Activated CD8-positive, alpha-beta T cell treated with anti-CD3 and anti-CD28 coated beads for 36 hours (primary cell): ENCODE measurements around the gene HUNK. TPM values are rescaled to one million over a fixed set of nuclear protein-coding genes. Genes with fewer than 3 reads are reported as not detected.

Experiments used
- ATAC-seq: fragments of 200-7000 bp; cut with Tn5 transposase; one replicate; pipeline ENCODE4 v1.10.0; 2021; ENCODE audit warnings: mild to moderate bottlenecking, moderate library complexity
- CTCF ChIA-PET: fragments of 350-600 bp; sonication (Branson Sonifier 250); formaldehyde crosslinking; loops from one replicate; lab custom pipeline; 2021; ENCODE audit warnings: antibody characterized with exemption; lab: Charles Lee
- POLR2A ChIA-PET: fragments of 350-600 bp; sonication (Branson Sonifier 250); formaldehyde crosslinking; loops from one replicate; lab custom pipeline; 2021; ENCODE audit warnings: antibody characterized with exemption; lab: Charles Lee
- DNase-seq: peaks from one replicate; pipeline ENCODE4 v3.0.0-alpha.2; 2020
- H3K27ac Mint-ChIP-seq: one replicate; pipeline ENCODE4 v1.8.0; 2021; ENCODE audit warnings: mild to moderate bottlenecking, mixed read lengths
- H3K27me3 Mint-ChIP-seq: one replicate; pipeline ENCODE4 v1.8.0; 2021; ENCODE audit warnings: mixed read lengths
- H3K36me3 Mint-ChIP-seq: one replicate; pipeline ENCODE4 v1.8.0; 2021; ENCODE audit warnings: low read depth, mixed read lengths
- H3K4me1 Mint-ChIP-seq: one replicate; pipeline ENCODE4 v1.8.0; 2021; ENCODE audit warnings: low read depth, mixed read lengths
- H3K4me3 Mint-ChIP-seq: one replicate; pipeline ENCODE4 v1.8.0; 2021; ENCODE audit warnings: mild to moderate bottlenecking, moderate library complexity, mixed read lengths
- H3K9me3 Mint-ChIP-seq: one replicate; pipeline ENCODE4 v1.8.0; 2021; ENCODE audit warnings: mixed read lengths
- intact Hi-C: fragments of 100-400 bp; cut with micrococcal nuclease; formaldehyde crosslinking; loops from one replicate; pipeline ENCODE4 v1.10.0; 2022
- total RNA-seq, 2 experiments: library from RNA; stranded (reverse); gene quantifications; one replicate each; pipeline ENCODE4 v1.2.3, GENCODE V29; 2021
- TF ChIP-seq, protein P1 (sequence below): fragments of 200-600 bp; IDR thresholded peaks from one replicate; pipeline ENCODE4 v1.8.0; 2022; ENCODE audit warnings: antibody characterized with exemption, mild to moderate bottlenecking

The HUNK gene
- total RNA-seq, 2 experiments from 2014 or later, result 0.20 to 0.27 TPM

GRCh38 chr21:31921079-31921478, 48.3 kb downstream of the HUNK start:
- H3K27me3 Mint-ChIP-seq, result no peaks in the 10 kb centered on the region
- TF ChIP-seq, protein P1, sequence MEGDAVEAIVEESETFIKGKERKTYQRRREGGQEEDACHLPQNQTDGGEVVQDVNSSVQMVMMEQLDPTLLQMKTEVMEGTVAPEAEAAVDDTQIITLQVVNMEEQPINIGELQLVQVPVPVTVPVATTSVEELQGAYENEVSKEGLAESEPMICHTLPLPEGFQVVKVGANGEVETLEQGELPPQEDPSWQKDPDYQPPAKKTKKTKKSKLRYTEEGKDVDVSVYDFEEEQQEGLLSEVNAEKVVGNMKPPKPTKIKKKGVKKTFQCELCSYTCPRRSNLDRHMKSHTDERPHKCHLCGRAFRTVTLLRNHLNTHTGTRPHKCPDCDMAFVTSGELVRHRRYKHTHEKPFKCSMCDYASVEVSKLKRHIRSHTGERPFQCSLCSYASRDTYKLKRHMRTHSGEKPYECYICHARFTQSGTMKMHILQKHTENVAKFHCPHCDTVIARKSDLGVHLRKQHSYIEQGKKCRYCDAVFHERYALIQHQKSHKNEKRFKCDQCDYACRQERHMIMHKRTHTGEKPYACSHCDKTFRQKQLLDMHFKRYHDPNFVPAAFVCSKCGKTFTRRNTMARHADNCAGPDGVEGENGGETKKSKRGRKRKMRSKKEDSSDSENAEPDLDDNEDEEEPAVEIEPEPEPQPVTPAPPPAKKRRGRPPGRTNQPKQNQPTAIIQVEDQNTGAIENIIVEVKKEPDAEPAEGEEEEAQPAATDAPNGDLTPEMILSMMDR, result no peak
- ChIA-PET CTCF (interaction anchor here (0.6 kb wide), 1 partner anchor 54 kb away, joined by 3 read pairs; no protein-coding TSS in a partner anchor), POLR2A (no interaction called here)
- intact Hi-C loops, result no loop called here
- H3K4me1 Mint-ChIP-seq, result no peaks in the 10 kb centered on the region
- H3K27ac Mint-ChIP-seq, result no peak overlapping the region
- DNase-seq (no peak), ATAC-seq (no peak)
- H3K9me3 Mint-ChIP-seq, result no peaks in the 10 kb centered on the region
- no peak overlapping the region for H3K4me3 Mint-ChIP-seq
- H3K36me3 Mint-ChIP-seq, result no peaks in the 10 kb centered on the region

- ChIA-PET POLR2A (no interaction called here), CTCF (no interaction called here)
- Mint-ChIP-seq H3K27me3 (no peaks in the 10 kb centered on the region), H3K4me3 (no peak overlapping the region), H3K27ac (no peak overlapping the region), H3K4me1 (no peaks in the 10 kb centered on the region), H3K36me3 (no peaks in the 10 kb centered on the region), H3K9me3 (peaks cover 3% of the 10 kb centered on the region)
- ATAC-seq (no peak), DNase-seq (no peak)
- TF ChIP-seq, protein P1, result no peak
- intact Hi-C loops, result no loop called here
Measured at GRCh38 chr21:31922881-31923280, 50.1 kb downstream of the HUNK start.

DNA sequence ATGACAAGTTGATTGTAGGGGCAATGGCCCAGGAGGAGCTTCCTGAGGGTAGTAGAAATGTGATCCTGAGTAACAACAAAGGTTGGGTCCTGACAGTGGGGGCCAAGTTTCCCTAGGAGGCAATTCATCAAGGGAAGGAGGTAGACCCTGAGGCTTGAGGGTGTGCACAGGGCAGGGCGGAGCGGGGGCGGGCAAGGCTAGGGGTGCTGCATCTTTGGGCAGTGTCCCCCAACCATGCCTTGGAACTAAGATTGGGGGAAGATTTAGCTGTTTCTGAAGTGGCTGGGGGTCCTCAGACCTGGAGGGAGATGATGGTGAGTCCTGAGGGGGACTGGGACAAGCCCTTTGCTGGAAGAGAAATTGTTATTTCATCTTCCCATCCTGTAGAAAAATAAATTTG, 50.9 kb downstream of the HUNK start:
- TF ChIP-seq, protein P1, result no peak
- H3K4me3 Mint-ChIP-seq, result no peak overlapping the region
- H3K27me3 Mint-ChIP-seq, result no peaks in the 10 kb centered on the region
- no peaks in the 10 kb centered on the region for H3K4me1 Mint-ChIP-seq
- H3K9me3 Mint-ChIP-seq, result peaks cover 3% of the 10 kb centered on the region
- intact Hi-C loops, result no loop called here
- no peak overlapping the region for H3K27ac Mint-ChIP-seq
- no peaks in the 10 kb centered on the region for H3K36me3 Mint-ChIP-seq
- POLR2A ChIA-PET, result no interaction called here
- CTCF ChIA-PET, result no interaction called here
- no peak for ATAC-seq
- DNase-seq, result no peak

- intact Hi-C loops, result no loop called here
- CTCF ChIA-PET, result no interaction called here
Measured at GRCh38 chr21:31924548-31924947, 51.7 kb downstream of the HUNK start.

GRCh38 chr21:31926498-31926897, 53.7 kb downstream of the HUNK start:
- no peaks in the 10 kb centered on the region for H3K4me1 Mint-ChIP-seq
- TF ChIP-seq, protein P1, result no peak
- DNase-seq, result no peak
- no peak overlapping the region for H3K4me3 Mint-ChIP-seq
- no peak for ATAC-seq
- H3K9me3 Mint-ChIP-seq, result peaks cover 3% of the 10 kb centered on the region
- intact Hi-C loops, result no loop called here
- CTCF ChIA-PET, result no interaction called here
- no peaks in the 10 kb centered on the region for H3K27me3 Mint-ChIP-seq
- H3K27ac Mint-ChIP-seq, result no peak overlapping the region
- H3K36me3 Mint-ChIP-seq, result no peaks in the 10 kb centered on the region
- POLR2A ChIA-PET, result no interaction called here

More at GRCh38 chr21:31924548-31924947, 51.7 kb downstream of the HUNK start:
- Mint-ChIP-seq H3K9me3 (peaks cover 3% of the 10 kb centered on the region), H3K4me3 (no peak overlapping the region), H3K27me3 (no peaks in the 10 kb centered on the region), H3K4me1 (no peaks in the 10 kb centered on the region), H3K36me3 (no peaks in the 10 kb centered on the region), H3K27ac (no peak overlapping the region)
- no peak for ATAC-seq
- TF ChIP-seq, protein P1, result no peak
- POLR2A ChIA-PET, result no interaction called here
- DNase-seq, result no peak
